Dermis microvascular lymphatic vessel endothelial cell (primary cell): ENCODE data around the gene PLA2G4A. TPM values are rescaled to one million over a fixed set of nuclear protein-coding genes. Genes with fewer than 3 reads are reported as not detected.

ENCODE experiments used
- DNase-seq, 2 donors: peaks; one replicate each; pipeline versions ENCODE4 v3.0.0 to v3.0.0-alpha.2; 2010; ENCODE audit warnings: low read depth in 2 of 2
- total RNA-seq: library from RNA; depleted of rRNA; stranded (reverse); fragments of >200 nt; gene quantifications from 2 replicates; pipeline ENCODE4 v1.2.1, GENCODE V29; 2014

PLA2G4A gene
- total RNA-seq, 1 donor from 2014 or later: 16.2 TPM

GRCh38 chr1:186872291-186872690 lies 43.5 kb downstream of the PLA2G4A start:
- no peak for DNase-seq

- no peak for DNase-seq
Observed at GRCh38 chr1:186873687-186874086, 44.9 kb downstream of the PLA2G4A start.

- DNase-seq: no peak
Observed at GRCh38 chr1:186875896-186876835, 47.4 kb downstream of the PLA2G4A start.

- no peak for DNase-seq
Observed at GRCh38 chr1:186878356-186878755, 49.6 kb downstream of the PLA2G4A start.

GRCh38 chr1:186880982-186881381 lies 52.2 kb downstream of the PLA2G4A start:
- DNase-seq: no peak

- DNase-seq: no peak
Observed at GRCh38 chr1:186882372-186883134, 53.8 kb downstream of the PLA2G4A start.

- no peak for DNase-seq
Observed at GRCh38 chr1:186884251-186884650, 55.5 kb downstream of the PLA2G4A start.

- DNase-seq: no peak
Observed at GRCh38 chr1:186887203-186887602, 58.5 kb downstream of the PLA2G4A start.

- DNase-seq: no peak
Observed at GRCh38 chr1:186888367-186888766, 59.6 kb downstream of the PLA2G4A start.

GRCh38 chr1:186892936-186893335 lies 64.2 kb downstream of the PLA2G4A start:
- DNase-seq: peak; percentile 32 to 74

- no peak for DNase-seq
Observed at GRCh38 chr1:186894415-186894814, 65.7 kb downstream of the PLA2G4A start.

GRCh38 chr1:186896211-186896610 lies 67.5 kb downstream of the PLA2G4A start:
- DNase-seq: no peak

- no peak for DNase-seq
Observed at GRCh38 chr1:186897008-186897407, 68.3 kb downstream of the PLA2G4A start.

- DNase-seq: no peak
Observed at GRCh38 chr1:186899577-186899976, 70.8 kb downstream of the PLA2G4A start.

- no peak for DNase-seq
Observed at GRCh38 chr1:186899977-186900376, 71.2 kb downstream of the PLA2G4A start.

GRCh38 chr1:186900539-186901237 lies 71.9 kb downstream of the PLA2G4A start:
- DNase-seq: no peak

- DNase-seq: no peak
Observed at GRCh38 chr1:186901631-186902030, 72.9 kb downstream of the PLA2G4A start.

GRCh38 chr1:186903374-186904136 lies 74.8 kb downstream of the PLA2G4A start:
- DNase-seq: no peak

- DNase-seq: no peak
Observed at GRCh38 chr1:186904361-186904760, 75.6 kb downstream of the PLA2G4A start.

GRCh38 chr1:186905561-186905960 lies 76.8 kb downstream of the PLA2G4A start:
- no peak for DNase-seq

GRCh38 chr1:186915555-186915954 lies 86.8 kb downstream of the PLA2G4A start:
- DNase-seq: peak; percentile 25 to 30
